HCT116 (cell line): ENCODE results near the gene NIPAL1. TPM values are rescaled to one million over a fixed set of nuclear protein-coding genes. Genes with fewer than 3 reads are reported as not detected.
"Not testable (repeated sequence)": the region's sequence is repeated elsewhere in the genome, so short reads cannot be mapped to it uniquely, and the experiment has no call there.

Source experiments
- ATAC-seq: fragments of 200-7000 bp; cut with Tn5 transposase; 2 replicates; pipeline ENCODE4 v1.9.1; 2020; ENCODE audit warnings: mild to moderate bottlenecking, moderate library complexity
- BruUV-seq: library from RNA; stranded (reverse); fragments of 400-500 nt; replicated peaks from 2 replicates; lab custom pipeline; 2021; lab: Mats Ljungman, UMichigan
- CTCF ChIA-PET: fragments of 300-600 bp; sonication (Branson Sonifier 250); formaldehyde crosslinking; loops from one replicate; lab custom pipeline; 2021; ENCODE audit warnings: antibody characterized with exemption; lab: Charles Lee
- POLR2A ChIA-PET: fragments of 300-600, 350-600 bp; sonication (Branson Sonifier 250); formaldehyde crosslinking; loops from one replicate; lab custom pipeline; 2021; ENCODE audit warnings: antibody characterized with exemption; lab: Charles Lee
- RAD21 ChIA-PET, 2 experiments: fragments of 300-600 bp; sonication (Branson Sonifier 250); formaldehyde crosslinking; loops; one replicate each; lab custom pipeline; 2023; ENCODE audit warnings: low total read pairs in 2 of 2; ENCODE audit not compliant: uncharacterized antibody in 2 of 2, unreplicated experiment in 2 of 2, low non-redundant PET in 1 of 2; lab: Charles Lee
- DNase-seq: peaks from one replicate; pipeline ENCODE4 v3.0.0-alpha.2; 2010; ENCODE audit warnings: low read depth, low spot score
- H2AFZ ChIP-seq: fragments of 200-600 bp; shearing (Covaris generic), sonication (generic); 2 replicates; pipeline ENCODE4 v1.6.1; 2017; ENCODE audit warnings: low read depth, mixed run types, mixed read lengths, antibody characterized with exemption, low read length; ENCODE audit not compliant: poor library complexity, severe bottlenecking
- H3K27ac ChIP-seq: 2 replicates; pipeline ENCODE4 v1.5.1; 2012; ENCODE audit warnings: low read depth, low read length
- H3K27me3 ChIP-seq: fragments of 200-600 bp; sonication (generic); 2 replicates; pipeline ENCODE4 v1.6.1; 2016; ENCODE audit warnings: mixed run types, low read length, mixed read lengths; ENCODE audit not compliant: insufficient read depth
- H3K36me3 ChIP-seq, 2 experiments: fragments of 200-500 bp in 1 of 2; fragments of 200-600 bp in 1 of 2; sonication (Bioruptor generic) in 1 of 2; sonication (generic) in 1 of 2; 2 replicates each; pipeline versions ENCODE4 v1.5.1 to v1.6.1; 2014 to 2016; ENCODE audit warnings: low read length in 2 of 2, inconsistent platforms in 1 of 2, mixed read lengths in 1 of 2, mixed run types in 1 of 2; ENCODE audit not compliant: insufficient read depth in 2 of 2, control insufficient read depth in 1 of 2
- H3K4me1 ChIP-seq, 2 experiments: fragments of 200-600 bp in 1 of 2; sonication (generic) in 1 of 2; 2 replicates each; pipeline versions ENCODE4 v1.5.1 to v1.6.1; 2012 to 2017; ENCODE audit warnings: low read length in 2 of 2, inconsistent platforms in 1 of 2, mild to moderate bottlenecking in 1 of 2, mixed read lengths in 1 of 2, mixed run types in 1 of 2, moderate library complexity in 1 of 2; ENCODE audit not compliant: insufficient read depth in 2 of 2, control insufficient read depth in 1 of 2
- H3K4me2 ChIP-seq: fragments of 200-600 bp; sonication (generic); 2 replicates; pipeline ENCODE4 v1.6.1; 2017; ENCODE audit warnings: mixed run types, low read length, mixed read lengths
- H3K4me3 ChIP-seq, 2 experiments: fragments of 200-600 bp in 1 of 2; sonication (generic) in 1 of 2; replicated peaks in 1 of 2; 2 replicates each; pipeline ENCODE4 v1.5.1; 2011 to 2016; ENCODE audit warnings: low read length in 2 of 2, control low read depth in 1 of 2, low read depth in 1 of 2, mild to moderate bottlenecking in 1 of 2, mixed read lengths in 1 of 2, mixed run types in 1 of 2
- H3K79me2 ChIP-seq: fragments of 200-600 bp; sonication (generic); 2 replicates; pipeline ENCODE4 v1.6.1; 2017; ENCODE audit warnings: mild to moderate bottlenecking, mixed run types, low read length, moderate library complexity, mixed read lengths; ENCODE audit not compliant: insufficient read depth
- H3K9ac ChIP-seq: fragments of 200-600 bp; sonication (generic); 2 replicates; pipeline ENCODE4 v1.6.1; 2016; ENCODE audit warnings: low read length, mixed read lengths
- H3K9me2 ChIP-seq: fragments of 200-600 bp; sonication (generic), shearing (Covaris generic); 2 replicates; pipeline ENCODE4 v1.6.1; 2017; ENCODE audit warnings: mixed run types, mild to moderate bottlenecking, moderate library complexity; ENCODE audit not compliant: insufficient read depth
- H3K9me3 ChIP-seq, 2 experiments: fragments of 200-500 bp in 1 of 2; fragments of 200-600 bp in 1 of 2; sonication (Bioruptor generic) in 1 of 2; sonication (generic) in 1 of 2; 2 replicates each; pipeline ENCODE4 v1.6.1; 2014 to 2017; ENCODE audit warnings: low read length in 2 of 2, mixed read lengths in 2 of 2, inconsistent platforms in 1 of 2, low read depth in 1 of 2, mild to moderate bottlenecking in 1 of 2, mixed run types in 1 of 2, moderate library complexity in 1 of 2; ENCODE audit not compliant: control insufficient read depth in 1 of 2, insufficient read depth in 1 of 2
- H4K20me1 ChIP-seq: fragments of 200-600 bp; sonication (generic), shearing (Covaris generic); 2 replicates; pipeline ENCODE4 v1.6.1; 2017; ENCODE audit warnings: mixed run types, mild to moderate bottlenecking, moderate library complexity; ENCODE audit not compliant: insufficient read depth
- CBX3 ChIP-seq: IDR thresholded peaks from 2 replicates; pipeline ENCODE4 v1.6.1; 2012; ENCODE audit warnings: low read depth
- TCF7L2 ChIP-seq: IDR thresholded peaks from 2 replicates; pipeline ENCODE4 v1.7.0; 2011; ENCODE audit warnings: borderline replicate concordance, inconsistent platforms; ENCODE audit not compliant: insufficient read depth, insufficient read length; ENCODE audit errors: extremely low read depth
- intact Hi-C: fragments of 100-400 bp; cut with micrococcal nuclease; formaldehyde crosslinking; loops from 2 replicates; pipeline ENCODE4 v1.10.0; 2022
- total RNA-seq: library from RNA; stranded (reverse); gene quantifications from one replicate; pipeline ENCODE4 v1.2.1, GENCODE V29; 2021; ENCODE audit not compliant: unreplicated experiment

Gene NIPAL1
- total RNA-seq, 1 experiment from 2014 or later = 7.0 TPM

- Histone ChIP-seq H3K4me3 (no peak overlapping the region), H3K9me2 (no peaks in the 10 kb centered on the region), H3K36me3 (0 out of 4 replicates have a peak, but pooled peaks cover 0 to 2% of the 10 kb centered on the region in 2 experiments), H3K79me2 (no peaks in the 10 kb centered on the region), H3K4me2 (no peak overlapping the region), H3K27ac (no peak overlapping the region), H3K27me3 (no peaks in the 10 kb centered on the region), H3K9me3 (peaks cover 0 to 9% of the 10 kb centered on the region in 2 experiments; a peak in 2 of 4 replicates), H4K20me1 (no peaks in the 10 kb centered on the region), H3K9ac (no peak overlapping the region), H2AFZ (no peak overlapping the region), H3K4me1 (no peaks in the 10 kb centered on the region)
- ATAC-seq (no peak), DNase-seq (peak; percentile 34)
- ChIA-PET CTCF (no interaction called here), POLR2A (no interaction called here), RAD21 (no interaction called here)
- no TSS peak for BruUV-seq
- TF ChIP-seq CBX3 (peak; percentile 49; the same call in 1 of the 2 replicates), TCF7L2 (no peak)
- intact Hi-C loops = no loop called here
These were observed 8.5 kb upstream of the NIPAL1 start for GRCh38 chr4:48008021-48008596.

DNA sequence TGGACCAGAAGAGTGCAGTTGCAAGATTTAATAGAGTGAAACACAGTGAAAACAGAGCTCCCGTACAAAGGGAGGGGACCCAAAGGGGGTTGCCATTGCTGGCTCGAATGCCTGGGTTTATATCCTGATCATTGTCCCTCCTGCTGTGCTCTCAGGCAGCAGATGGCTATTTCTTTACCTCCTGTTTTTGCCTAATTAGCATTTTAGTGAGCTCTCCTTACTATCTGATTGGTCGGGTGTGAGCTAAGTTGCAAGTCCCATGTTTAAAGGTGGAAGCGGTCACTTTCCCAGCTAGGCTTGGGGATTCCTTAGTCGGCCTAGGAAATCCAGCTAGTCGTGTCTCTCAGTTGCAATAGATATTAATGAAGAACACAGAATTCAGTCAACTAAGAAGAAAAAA lies 5.7 kb upstream of the NIPAL1 start:
- H3K36me3 ChIP-seq, H4K20me1 ChIP-seq, H3K9me3 ChIP-seq, H3K27ac ChIP-seq, H3K4me3 ChIP-seq, H3K27me3 ChIP-seq, BruUV-seq, H3K79me2 ChIP-seq, ATAC-seq, H3K9me2 ChIP-seq, DNase-seq, intact Hi-C loops, H3K4me2 ChIP-seq, H3K4me1 ChIP-seq, H3K9ac ChIP-seq, CTCF ChIA-PET, H2AFZ ChIP-seq: not testable (repeated sequence)
- POLR2A ChIA-PET = interaction anchor here (0.7 kb wide), 1 partner anchor 8 kb away, joined by 3 read pairs; no protein-coding TSS in a partner anchor
- RAD21 ChIA-PET = interaction anchor here (0.7 kb wide), 2 partner anchors 73 to 75 kb away, joined by 3 to 4 read pairs; no protein-coding TSS in a partner anchor
